ENCODE results near the gene KCNJ16.

DNA sequence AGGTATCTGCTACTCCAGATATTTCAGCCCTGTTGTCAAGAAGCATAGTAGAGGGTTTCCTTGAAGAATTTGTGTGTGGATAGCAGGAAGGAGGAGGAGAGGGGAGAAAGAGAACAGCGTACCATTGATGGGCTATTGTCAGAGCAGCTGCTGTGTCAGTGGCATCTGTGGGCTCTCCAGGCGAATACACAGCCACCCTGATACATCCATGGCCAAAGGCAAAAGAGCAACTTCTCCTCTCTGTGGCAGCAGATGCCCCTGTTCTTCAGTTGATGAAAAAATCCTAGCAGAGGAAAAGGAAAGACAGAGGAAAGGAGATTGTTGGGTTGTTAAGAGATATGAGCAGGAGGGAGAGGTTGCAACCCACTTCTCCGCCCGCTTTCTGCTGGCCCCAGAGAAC, 82.1 kb downstream of the KCNJ16 start:
- no peak for TF ChIP-seq POLR2A (IDR thresholded peaks at IDR 0.05)
- TF ChIP-seq, protein P1, sequence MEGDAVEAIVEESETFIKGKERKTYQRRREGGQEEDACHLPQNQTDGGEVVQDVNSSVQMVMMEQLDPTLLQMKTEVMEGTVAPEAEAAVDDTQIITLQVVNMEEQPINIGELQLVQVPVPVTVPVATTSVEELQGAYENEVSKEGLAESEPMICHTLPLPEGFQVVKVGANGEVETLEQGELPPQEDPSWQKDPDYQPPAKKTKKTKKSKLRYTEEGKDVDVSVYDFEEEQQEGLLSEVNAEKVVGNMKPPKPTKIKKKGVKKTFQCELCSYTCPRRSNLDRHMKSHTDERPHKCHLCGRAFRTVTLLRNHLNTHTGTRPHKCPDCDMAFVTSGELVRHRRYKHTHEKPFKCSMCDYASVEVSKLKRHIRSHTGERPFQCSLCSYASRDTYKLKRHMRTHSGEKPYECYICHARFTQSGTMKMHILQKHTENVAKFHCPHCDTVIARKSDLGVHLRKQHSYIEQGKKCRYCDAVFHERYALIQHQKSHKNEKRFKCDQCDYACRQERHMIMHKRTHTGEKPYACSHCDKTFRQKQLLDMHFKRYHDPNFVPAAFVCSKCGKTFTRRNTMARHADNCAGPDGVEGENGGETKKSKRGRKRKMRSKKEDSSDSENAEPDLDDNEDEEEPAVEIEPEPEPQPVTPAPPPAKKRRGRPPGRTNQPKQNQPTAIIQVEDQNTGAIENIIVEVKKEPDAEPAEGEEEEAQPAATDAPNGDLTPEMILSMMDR (IDR thresholded peaks at IDR 0.05), result no peak
